Vagina (tissue), 2 donors: ENCODE results near the gene DRAXIN. TPM values are rescaled to one million over a fixed set of nuclear protein-coding genes. Genes with fewer than 3 reads are reported as not detected.

ENCODE experiments used
- DNase-seq, 2 donors: peaks; one replicate each; pipeline ENCODE4 v3.0.0-alpha.2; 2017; ENCODE audit errors: extremely low spot score in 2 of 2
- H3K27ac ChIP-seq: fragments of 200-600 bp; sonication (generic); one replicate; pipeline ENCODE4 v1.5.1; 2019
- H3K27me3 ChIP-seq: fragments of 200-600 bp; sonication (generic); one replicate; pipeline ENCODE4 v1.5.1; 2019
- H3K36me3 ChIP-seq, 2 donors: fragments of 200-600 bp; sonication (generic); one replicate each; pipeline ENCODE4 v1.5.1; 2017 to 2019
- H3K4me1 ChIP-seq: fragments of 200-600 bp; sonication (generic); one replicate; pipeline ENCODE4 v1.5.1; 2019
- H3K4me3 ChIP-seq, 2 donors: fragments of 200-600 bp; sonication (generic); 1 replicate in 1 of 2; 2 replicates in 1 of 2; pipeline ENCODE4 v1.5.1; 2016 to 2019
- H3K9me3 ChIP-seq: fragments of 200-600 bp; sonication (generic); one replicate; pipeline ENCODE4 v1.5.1; 2019
- CTCF ChIP-seq, 3 experiments: fragments of 450-650 bp in 2 of 3; fragments of 200-600 bp in 1 of 3; sonication (generic) in 1 of 3; IDR thresholded peaks; one replicate each; pipeline ENCODE4 v1.5.1; 2017 to 2019; ENCODE audit warnings: antibody characterized with exemption in 3 of 3, mild to moderate bottlenecking in 2 of 3, moderate library complexity in 2 of 3
- POLR2A ChIP-seq, 2 donors: fragments of 450-650 bp; IDR thresholded peaks; one replicate each; pipeline ENCODE4 v1.6.1; 2017; ENCODE audit warnings: antibody characterized with exemption in 2 of 2, mild to moderate bottlenecking in 2 of 2, moderate library complexity in 2 of 2
- POLR2AphosphoS5 ChIP-seq, 2 donors: sonication (generic); formaldehyde crosslinking; IDR thresholded peaks; one replicate each; pipeline ENCODE4 v1.9.0; 2017; ENCODE audit warnings: antibody characterized with exemption in 2 of 2, mild to moderate bottlenecking in 2 of 2, low read depth in 1 of 2; ENCODE audit not compliant: insufficient read depth in 1 of 2
- intact Hi-C: fragments of 100-400 bp; cut with DNase I; formaldehyde crosslinking; loops from one replicate; pipeline ENCODE4 v1.15.1; 2023
- total RNA-seq: library from RNA; depleted of rRNA; stranded (reverse); fragments of >200 nt; gene quantifications from one replicate; pipeline ENCODE4 v1.2.3, GENCODE V29; 2016

The DRAXIN gene
- total RNA-seq, 1 donor from 2014 or later, result not detected

- DNase-seq, result no peak
- Histone ChIP-seq H3K4me3 (no peak overlapping the region), H3K27ac (no peak overlapping the region), H3K27me3 (peaks cover 5% of the 10 kb centered on the region), H3K36me3 (no peaks in the 10 kb centered on the region), H3K9me3 (no peaks in the 10 kb centered on the region), H3K4me1 (peaks cover 8% of the 10 kb centered on the region)
- TF ChIP-seq CTCF (IDR thresholded peaks at IDR 0.05), result no peak
- no peak for TF ChIP-seq POLR2A (IDR thresholded peaks at IDR 0.05)
- no peak for TF ChIP-seq POLR2AphosphoS5 (IDR thresholded peaks at IDR 0.05; ENCODE audit: insufficient read depth in 1 of 2, low read depth in 1 of 2)
- intact Hi-C loops, result no loop called here
Measured at GRCh38 chr1:11765661-11766428, 74.3 kb downstream of the DRAXIN start.

GRCh38 chr1:11766429-11766776, 74.9 kb downstream of the DRAXIN start:
- Histone ChIP-seq H3K4me1 (peaks cover 8% of the 10 kb centered on the region), H3K4me3 (no peak overlapping the region), H3K27me3 (peaks cover 5% of the 10 kb centered on the region), H3K36me3 (no peaks in the 10 kb centered on the region), H3K9me3 (no peaks in the 10 kb centered on the region), H3K27ac (no peak overlapping the region)
- DNase-seq, result no peak
- TF ChIP-seq POLR2AphosphoS5 (IDR thresholded peaks at IDR 0.05; ENCODE audit: insufficient read depth in 1 of 2, low read depth in 1 of 2) (no peak), POLR2A (IDR thresholded peaks at IDR 0.05) (no peak), CTCF (IDR thresholded peaks at IDR 0.05) (no peak)
- intact Hi-C loops, result no loop called here

- no peak for TF ChIP-seq POLR2A (IDR thresholded peaks at IDR 0.05)
- TF ChIP-seq CTCF (IDR thresholded peaks at IDR 0.05), result no peak
- TF ChIP-seq POLR2AphosphoS5 (IDR thresholded peaks at IDR 0.05; ENCODE audit: insufficient read depth in 1 of 2, low read depth in 1 of 2), result no peak
- Histone ChIP-seq H3K4me1 (no peaks in the 10 kb centered on the region), H3K27ac (no peak overlapping the region), H3K36me3 (no peaks in the 10 kb centered on the region), H3K9me3 (no peaks in the 10 kb centered on the region), H3K27me3 (no peaks in the 10 kb centered on the region), H3K4me3 (no peak overlapping the region)
- intact Hi-C loops, result no loop called here
- no peak for DNase-seq
Measured at GRCh38 chr1:11767922-11768704, 76.6 kb downstream of the DRAXIN start.

GRCh38 chr1:11768821-11769220, 77.3 kb downstream of the DRAXIN start:
- Histone ChIP-seq H3K27me3 (no peaks in the 10 kb centered on the region), H3K27ac (no peak overlapping the region), H3K4me1 (no peaks in the 10 kb centered on the region), H3K9me3 (no peaks in the 10 kb centered on the region), H3K4me3 (no peak overlapping the region), H3K36me3 (no peaks in the 10 kb centered on the region)
- no peak for DNase-seq
- TF ChIP-seq POLR2AphosphoS5 (IDR thresholded peaks at IDR 0.05; ENCODE audit: insufficient read depth in 1 of 2, low read depth in 1 of 2) (no peak), POLR2A (IDR thresholded peaks at IDR 0.05) (no peak), CTCF (IDR thresholded peaks at IDR 0.05) (no peak)
- intact Hi-C loops, result no loop called here

- no peak for DNase-seq
- Histone ChIP-seq H3K9me3 (no peaks in the 10 kb centered on the region), H3K4me1 (no peaks in the 10 kb centered on the region), H3K4me3 (no peak overlapping the region), H3K36me3 (no peaks in the 10 kb centered on the region), H3K27ac (no peak overlapping the region), H3K27me3 (no peaks in the 10 kb centered on the region)
- TF ChIP-seq POLR2A (IDR thresholded peaks at IDR 0.05) (no peak), CTCF (IDR thresholded peaks at IDR 0.05) (no peak), POLR2AphosphoS5 (IDR thresholded peaks at IDR 0.05; ENCODE audit: insufficient read depth in 1 of 2, low read depth in 1 of 2) (no peak)
- intact Hi-C loops, result no loop called here
Measured at GRCh38 chr1:11769274-11769673, 77.8 kb downstream of the DRAXIN start.
